Limb (tissue), 2 donors: ENCODE data around the gene ENO2.

Source experiments
- DNase-seq, 2 donors: peaks; one replicate each; pipeline ENCODE4 v3.0.0-alpha.2; 2016; ENCODE audit errors: extremely low spot score in 2 of 2

ENO2 gene

DNA sequence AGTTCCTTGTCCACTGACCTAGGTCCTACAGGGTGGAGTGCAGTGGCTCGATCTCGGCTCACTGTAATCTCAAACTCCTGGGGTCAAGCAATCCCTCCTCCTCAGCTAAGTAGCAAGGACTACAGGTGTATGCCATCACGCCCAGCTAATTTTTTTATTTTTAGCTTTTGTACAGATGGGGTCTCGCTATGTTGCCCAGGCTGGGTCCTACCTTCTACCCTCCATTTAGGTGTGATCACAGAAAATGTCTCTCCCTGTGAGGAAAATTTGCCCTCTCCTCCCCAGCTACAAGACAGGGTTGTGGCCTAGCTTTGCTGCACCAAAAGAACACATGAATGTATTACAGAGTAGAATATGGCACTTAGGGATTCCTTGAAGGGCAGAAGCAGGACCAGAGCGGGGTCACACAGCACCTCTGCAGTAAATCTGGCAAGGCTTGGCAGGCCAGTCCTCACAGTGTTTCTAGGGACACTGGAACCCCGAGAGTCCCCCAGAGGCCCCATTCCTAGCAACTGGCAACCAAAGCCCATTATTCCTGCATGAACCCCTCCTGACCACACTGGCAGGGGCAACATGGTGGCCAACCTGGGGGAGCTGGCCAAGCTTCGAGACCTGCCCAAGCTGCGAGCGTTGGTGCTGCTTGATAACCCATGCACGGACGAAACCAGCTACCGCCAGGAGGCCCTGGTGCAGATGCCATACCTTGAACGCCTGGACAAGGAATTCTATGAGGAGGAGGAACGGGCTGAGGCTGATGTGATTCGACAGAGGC, 2.0 kb upstream of the ENO2 start:
- no peak for DNase-seq

DNA sequence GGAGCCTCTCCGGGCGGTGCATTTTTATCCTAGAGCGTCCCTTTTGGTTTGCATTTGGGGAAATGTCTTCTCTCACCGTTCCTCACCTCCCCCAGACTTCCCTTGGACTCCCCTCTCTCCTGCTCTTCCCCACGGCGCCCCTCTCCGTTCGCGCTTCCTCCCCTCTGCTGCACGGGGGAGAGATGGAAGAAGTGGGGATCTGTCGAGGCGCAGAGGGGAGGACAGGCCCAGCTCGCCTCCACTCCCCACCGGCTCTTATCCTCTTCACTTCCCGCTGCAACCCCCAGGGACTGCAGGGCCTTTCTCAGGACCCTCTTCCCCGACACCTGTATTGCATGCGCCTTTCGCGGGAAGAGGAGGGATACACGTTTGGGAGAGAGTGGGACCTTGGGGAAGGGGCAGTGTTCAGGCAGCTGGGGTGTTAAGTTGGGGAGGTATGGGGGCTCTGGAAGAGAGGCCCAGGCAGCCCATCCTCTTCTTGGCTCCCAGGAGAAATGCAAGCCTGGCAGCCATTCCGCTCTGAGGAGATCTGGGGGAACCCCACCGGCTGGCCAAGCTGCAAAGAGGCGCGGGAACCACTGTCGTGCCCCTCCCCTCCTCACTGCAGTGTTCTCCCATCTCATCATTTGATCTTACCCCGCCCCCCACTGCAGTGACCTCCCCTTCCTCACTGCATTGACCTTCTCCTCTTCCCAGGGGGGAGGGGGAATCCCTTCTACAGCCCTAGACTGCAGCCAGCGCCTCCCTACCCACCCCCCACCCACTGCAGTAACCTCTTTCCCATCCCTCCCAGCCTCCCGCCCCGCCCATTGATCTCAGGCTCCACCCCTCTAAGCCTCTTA, 788 bp downstream of the ENO2 start:
- DNase-seq = no peak

DNA sequence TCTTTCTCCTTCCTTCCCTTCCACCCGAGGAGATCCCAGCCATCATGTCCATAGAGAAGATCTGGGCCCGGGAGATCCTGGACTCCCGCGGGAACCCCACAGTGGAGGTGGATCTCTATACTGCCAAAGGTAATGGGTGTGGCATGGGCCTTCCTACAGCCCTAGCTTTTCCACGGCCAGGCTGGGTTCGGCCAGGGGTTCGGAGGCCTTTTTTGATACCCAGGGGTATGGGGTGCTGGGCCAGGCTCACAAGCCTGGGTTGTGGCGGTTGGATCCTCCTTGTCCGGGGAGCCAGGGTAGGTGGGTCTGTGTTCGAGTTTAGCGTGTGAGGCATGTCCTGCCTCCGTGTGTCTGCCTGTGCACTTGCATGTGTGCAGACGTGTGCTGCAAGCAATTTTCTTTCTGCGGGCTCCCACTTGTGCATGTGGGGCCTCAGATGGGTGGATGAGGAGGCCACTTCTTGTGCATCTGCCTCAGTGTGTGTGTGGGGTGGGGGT, 1.5 kb downstream of the ENO2 start:
- DNase-seq = no peak

DNA sequence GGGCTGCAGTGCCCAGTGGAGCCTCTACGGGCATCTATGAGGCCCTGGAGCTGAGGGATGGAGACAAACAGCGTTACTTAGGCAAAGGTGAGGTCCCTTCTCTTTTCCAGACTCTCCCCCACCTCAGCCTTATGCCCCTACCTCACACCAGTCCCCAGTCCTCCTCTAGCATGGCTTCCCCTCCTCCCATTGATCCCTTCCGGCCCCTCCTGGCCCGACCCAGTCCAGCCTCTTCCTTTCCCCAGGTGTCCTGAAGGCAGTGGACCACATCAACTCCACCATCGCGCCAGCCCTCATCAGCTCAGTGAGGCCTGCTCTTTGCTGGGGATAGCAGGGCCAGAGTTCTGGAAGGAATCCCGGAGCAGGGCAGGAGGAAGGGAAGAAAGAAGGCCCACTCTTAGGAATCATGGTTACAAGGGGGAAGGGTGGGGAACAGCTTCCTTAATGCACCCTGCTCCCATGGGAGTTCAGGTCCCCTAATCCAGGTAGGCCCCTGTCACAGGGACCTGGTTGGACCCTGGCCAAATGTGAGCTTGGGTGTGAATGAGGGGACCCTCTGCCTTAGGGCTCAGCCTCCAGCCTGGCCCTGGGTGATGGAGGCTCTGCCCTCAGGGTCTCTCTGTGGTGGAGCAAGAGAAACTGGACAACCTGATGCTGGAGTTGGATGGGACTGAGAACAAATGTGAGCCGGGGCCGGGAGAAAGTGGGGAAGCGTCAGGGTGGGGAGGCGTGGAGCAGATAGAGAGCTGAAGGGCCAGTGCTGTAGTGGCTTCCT, 2.2 kb downstream of the ENO2 start:
- no peak for DNase-seq

DNA sequence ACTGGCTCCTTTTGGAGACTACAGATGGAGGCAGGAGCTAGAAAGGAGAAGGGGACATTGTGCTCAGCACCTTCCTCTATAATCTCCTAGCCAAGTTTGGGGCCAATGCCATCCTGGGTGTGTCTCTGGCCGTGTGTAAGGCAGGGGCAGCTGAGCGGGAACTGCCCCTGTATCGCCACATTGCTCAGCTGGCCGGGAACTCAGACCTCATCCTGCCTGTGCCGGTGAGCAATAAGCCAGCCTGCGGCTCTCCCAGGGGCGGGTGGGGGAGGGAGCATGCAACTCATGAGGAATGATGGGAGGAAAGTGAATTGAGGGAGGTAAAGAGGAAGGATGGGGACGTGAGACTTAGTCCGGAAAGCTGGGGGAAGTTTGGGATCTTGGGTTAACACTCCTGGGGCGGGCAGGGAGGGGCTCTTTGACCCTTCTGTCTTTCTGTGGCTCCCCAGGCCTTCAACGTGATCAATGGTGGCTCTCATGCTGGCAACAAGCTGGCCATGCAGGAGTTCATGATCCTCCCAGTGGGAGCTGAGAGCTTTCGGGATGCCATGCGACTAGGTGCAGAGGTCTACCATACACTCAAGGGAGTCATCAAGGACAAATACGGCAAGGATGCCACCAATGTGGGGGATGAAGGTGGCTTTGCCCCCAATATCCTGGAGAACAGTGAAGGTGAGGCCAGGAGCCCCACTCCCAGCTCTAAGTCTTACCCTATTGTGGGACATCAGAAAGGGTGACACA, 3.3 kb downstream of the ENO2 start:
- DNase-seq = no peak

DNA sequence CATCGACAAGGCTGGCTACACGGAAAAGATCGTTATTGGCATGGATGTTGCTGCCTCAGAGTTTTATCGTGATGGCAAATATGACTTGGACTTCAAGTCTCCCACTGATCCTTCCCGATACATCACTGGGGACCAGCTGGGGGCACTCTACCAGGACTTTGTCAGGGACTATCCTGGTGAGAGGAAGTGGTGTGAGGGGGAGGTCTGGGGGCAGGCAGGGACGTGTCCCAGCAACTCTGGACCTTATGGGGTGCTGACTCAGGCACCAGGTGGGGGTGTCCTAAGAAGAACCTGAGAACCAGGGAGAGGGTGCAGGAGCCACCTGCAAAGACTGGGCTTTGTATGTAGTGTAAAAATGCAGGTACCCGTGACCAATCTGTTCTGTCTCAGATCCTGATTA, 5.2 kb downstream of the ENO2 start:
- DNase-seq = no peak

DNA sequence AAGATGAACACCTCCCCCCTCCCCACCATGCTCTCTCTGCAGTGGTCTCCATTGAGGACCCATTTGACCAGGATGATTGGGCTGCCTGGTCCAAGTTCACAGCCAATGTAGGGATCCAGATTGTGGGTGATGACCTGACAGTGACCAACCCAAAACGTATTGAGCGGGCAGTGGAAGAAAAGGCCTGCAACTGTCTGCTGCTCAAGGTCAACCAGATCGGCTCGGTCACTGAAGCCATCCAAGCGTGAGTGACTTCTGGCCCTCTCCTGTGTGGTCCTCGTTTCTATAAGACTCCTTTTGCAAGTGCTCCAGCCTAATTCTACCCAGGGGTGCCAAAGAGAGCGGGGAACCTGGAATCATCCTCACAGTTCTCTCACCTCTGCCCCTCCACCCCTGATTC, 7.2 kb downstream of the ENO2 start:
- no peak for DNase-seq

DNA sequence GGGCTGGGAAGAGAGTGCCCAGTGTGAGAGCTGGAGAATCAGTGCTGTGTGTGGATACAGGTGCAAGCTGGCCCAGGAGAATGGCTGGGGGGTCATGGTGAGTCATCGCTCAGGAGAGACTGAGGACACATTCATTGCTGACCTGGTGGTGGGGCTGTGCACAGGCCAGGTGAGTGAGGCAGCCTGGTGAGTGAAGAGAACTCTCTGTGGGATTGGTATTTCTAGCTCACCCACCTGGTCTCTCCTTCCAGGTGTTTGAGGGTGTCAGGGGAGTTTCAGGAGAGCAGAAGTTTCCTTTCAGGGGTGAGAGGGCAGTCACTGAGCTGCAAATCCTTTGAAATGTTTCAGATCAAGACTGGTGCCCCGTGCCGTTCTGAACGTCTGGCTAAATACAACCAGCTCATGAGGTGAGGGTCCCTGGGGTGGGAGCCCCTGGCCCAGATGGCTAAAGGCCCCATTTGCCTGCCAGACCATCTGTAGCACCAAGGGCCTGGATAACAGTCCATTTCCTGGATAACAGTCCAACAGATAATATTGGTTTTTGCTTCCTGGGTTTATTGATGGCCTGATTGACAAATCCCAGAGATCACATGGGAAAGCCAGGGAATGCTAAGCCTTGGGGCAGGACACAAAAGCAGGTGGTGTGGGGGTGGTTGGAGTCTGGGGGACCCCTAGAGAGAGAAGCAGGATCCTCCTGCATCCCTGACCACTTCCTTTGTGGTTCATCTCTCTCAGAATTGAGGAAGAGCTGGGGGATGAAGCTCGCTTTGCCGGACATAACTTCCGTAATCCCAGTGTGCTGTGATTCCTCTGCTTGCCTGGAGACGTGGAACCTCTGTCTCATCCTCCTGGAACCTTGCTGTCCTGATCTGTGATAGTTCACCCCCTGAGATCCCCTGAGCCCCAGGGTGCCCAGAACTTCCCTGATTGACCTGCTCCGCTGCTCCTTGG, 7.9 kb downstream of the ENO2 start:
- no peak for DNase-seq

DNA sequence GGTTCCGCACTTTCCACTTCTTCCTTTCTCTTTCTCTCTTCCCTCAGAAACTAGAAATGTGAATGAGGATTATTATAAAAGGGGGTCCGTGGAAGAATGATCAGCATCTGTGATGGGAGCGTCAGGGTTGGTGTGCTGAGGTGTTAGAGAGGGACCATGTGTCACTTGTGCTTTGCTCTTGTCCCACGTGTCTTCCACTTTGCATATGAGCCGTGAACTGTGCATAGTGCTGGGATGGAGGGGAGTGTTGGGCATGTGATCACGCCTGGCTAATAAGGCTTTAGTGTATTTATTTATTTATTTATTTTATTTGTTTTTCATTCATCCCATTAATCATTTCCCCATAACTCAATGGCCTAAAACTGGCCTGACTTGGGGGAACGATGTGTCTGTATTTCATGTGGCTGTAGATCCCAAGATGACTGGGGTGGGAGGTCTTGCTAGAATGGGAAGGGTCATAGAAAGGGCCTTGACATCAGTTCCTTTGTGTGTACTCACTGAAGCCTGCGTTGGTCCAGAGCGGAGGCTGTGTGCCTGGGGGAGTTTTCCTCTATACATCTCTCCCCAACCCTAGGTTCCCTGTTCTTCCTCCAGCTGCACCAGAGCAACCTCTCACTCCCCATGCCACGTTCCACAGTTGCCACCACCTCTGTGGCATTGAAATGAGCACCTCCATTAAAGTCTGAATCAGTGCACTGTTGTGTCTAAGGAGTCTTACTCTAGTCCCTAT, 8.8 kb downstream of the ENO2 start:
- no peak for DNase-seq

DNA sequence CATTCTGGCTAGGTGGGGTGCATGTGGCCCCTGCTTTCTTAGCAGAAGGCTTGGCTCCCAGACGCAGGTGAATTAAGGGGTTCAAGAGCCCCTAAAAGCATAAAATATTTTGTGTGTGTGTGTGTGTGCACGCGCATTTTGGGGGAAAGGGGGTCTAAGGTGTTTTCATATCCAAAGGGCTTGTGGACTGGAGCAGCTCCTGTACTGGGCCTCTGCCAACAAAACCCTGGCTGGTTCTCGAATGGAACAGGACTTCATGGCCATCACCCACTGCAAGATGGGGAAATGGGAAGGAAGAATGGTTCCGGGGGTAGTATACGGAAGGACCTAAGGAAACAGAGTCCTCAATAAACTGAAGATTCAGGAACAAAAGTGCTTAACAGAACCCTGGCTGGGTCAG, 9.5 kb downstream of the ENO2 start:
- peak in 1 of 2 donors; percentile 51 for DNase-seq

DNA sequence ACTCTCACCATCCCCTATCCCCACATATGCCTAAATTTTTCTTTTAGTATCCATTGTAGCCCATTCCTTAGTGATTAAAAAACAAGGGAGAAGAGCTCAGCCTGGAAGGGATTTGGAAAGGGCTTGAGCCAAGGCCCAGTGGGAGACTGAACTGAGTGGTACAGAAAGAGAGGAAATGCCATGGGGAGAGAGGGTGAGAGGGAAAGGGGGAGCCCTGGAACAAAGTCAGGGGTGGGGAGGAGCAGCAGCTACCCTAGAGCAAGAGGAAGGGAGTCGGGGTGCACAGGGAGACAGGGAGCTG, 10.8 kb downstream of the ENO2 start:
- no peak for DNase-seq

DNA sequence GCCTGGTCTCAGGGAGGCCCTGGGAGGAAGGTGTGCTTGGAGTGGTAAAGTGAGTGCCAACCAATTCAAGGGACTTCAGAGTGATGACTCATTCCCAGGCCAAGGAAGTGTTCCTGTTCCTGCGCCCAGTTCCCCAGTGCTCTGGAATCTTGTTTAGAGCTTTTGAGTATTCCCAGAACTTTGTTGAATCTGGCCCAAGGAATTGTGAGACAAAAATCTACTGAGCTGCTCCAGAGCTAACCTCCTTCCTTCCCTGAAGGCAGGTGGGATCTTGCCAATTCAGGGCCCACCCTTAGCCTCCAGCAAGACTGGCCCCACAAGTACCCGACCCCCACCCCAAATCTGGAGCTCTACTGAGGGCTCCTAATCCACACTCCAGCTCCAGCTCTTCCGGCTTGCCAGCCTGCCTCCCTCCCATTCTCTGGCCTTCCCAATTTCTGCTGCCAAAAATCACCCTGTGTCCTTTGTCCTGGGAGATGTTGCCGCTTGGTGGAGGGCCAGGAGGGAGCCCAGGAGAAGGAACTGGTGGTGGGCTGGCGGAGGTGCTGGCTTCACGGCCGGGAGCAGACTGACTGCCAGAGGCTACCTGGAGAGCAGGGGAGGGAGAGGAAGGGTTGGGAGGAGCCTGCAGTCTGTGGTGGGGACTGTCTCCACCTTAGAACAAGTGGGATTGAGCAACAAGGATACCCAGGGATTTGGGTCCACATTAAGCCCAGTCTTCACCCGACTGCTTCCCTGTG, 11.3 kb downstream of the ENO2 start:
- peak; percentile 72 to 85 for DNase-seq

DNA sequence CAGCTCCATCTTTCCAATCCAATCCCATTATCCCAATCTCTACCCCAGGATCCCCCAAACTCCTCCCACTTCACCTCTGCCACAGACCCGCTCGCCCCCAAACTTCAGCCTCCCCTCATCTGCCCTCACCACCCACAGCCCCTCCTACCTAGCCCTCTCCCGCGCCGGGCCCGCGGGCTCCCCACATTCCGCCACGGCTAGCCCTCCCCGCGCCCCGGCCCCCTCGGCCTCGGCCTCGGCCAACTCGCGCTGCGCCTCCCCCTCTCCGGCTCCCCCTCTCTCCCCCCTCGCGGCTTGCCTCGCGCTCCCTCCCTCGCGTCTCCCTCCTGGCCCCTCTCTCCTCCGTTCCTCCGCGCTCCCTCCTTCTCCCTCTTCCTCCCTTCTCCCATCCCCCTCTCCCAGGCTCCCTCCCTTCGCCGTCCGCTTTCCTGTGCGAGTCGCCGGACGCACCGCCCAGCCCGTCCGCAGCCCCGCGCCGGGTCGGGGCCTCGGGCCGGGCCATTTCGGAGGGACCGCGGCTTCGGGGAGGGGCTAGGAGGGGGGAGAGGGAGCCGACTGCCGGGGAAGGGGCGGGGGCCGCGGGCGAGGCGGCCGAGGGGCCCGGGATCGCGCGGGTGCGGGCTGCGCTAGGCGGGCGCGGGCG, 13.1 kb downstream of the ENO2 start, which contains the start of gene ATN1:
Gene ATN1 (plus strand): TSS at position 581 of the 643 bp plus-strand sequence. CDS start 6,043 bp downstream, outside the sequence.
- peak; percentile 93 to 95 for DNase-seq

DNA sequence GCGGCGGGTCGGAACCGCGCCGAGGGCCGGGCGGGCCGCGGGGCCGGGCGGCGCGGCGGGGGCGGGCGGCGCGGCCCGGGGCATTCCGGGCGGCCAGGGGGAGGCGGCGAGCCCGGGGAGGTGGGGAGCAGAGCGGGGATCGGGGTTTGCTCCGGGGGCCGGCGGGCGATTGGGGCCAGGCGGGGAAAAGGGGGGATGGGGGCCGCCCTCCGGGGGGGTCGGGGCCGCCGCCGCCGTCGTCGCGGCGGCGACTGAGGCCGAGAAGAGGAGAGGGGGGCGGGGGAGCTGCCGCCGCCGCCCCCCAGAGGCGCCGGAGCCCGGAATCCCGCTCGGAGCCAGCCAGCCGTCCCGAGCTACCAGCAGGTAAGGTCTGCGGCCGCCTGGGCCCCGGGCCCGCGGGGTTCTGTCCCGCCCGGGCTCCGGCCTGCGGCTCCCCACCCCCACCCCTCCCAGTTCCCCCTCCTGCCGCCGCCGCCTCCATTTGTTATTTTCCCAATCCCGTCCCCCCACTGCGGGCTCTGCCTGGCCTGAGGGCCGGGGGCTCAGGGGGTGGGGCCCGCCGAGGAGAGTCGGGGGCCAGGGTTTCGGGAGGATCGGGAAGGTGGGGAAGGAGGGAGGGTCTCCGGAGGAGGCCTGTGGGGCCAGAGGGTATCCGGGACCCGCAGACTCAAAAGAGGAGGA, 13.8 kb downstream of the ENO2 start:
- peak in 1 of 2 donors; percentile 74 for DNase-seq

DNA sequence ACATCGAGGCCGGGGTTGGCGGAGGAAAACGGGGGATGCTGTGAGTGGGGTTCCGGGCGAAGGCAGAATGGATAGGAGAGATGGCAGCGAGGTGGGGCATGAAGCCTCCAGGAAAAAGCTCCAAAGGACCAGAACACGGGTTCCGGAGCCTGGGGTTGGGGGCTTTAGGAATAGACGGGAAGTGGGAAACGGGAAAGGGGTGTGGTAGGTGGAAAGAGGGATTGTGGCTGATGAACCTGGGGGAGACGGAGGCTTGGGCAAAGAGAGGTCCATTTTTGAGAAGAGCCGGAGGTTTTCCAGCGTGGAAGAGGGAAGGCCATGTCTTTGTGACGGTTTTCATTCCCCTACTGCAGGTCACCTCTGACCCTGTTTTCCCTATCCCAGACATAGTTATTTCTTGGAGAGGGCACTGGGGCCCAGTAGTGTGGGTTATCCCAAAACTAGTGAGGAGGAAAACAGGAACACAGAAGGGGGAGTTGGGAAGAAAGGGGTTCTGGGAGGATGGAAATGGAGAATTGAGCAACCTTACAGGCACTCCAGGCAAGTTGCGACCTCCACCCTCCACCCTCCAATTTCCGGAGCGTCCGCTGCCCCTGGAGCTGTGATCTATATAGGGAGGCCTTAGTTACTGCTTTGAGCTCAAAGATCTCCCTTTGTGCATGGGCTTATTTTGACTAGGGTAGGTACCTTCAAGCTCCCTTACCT, 14.5 kb downstream of the ENO2 start:
- peak in 1 of 2 donors; percentile 37 for DNase-seq

DNA sequence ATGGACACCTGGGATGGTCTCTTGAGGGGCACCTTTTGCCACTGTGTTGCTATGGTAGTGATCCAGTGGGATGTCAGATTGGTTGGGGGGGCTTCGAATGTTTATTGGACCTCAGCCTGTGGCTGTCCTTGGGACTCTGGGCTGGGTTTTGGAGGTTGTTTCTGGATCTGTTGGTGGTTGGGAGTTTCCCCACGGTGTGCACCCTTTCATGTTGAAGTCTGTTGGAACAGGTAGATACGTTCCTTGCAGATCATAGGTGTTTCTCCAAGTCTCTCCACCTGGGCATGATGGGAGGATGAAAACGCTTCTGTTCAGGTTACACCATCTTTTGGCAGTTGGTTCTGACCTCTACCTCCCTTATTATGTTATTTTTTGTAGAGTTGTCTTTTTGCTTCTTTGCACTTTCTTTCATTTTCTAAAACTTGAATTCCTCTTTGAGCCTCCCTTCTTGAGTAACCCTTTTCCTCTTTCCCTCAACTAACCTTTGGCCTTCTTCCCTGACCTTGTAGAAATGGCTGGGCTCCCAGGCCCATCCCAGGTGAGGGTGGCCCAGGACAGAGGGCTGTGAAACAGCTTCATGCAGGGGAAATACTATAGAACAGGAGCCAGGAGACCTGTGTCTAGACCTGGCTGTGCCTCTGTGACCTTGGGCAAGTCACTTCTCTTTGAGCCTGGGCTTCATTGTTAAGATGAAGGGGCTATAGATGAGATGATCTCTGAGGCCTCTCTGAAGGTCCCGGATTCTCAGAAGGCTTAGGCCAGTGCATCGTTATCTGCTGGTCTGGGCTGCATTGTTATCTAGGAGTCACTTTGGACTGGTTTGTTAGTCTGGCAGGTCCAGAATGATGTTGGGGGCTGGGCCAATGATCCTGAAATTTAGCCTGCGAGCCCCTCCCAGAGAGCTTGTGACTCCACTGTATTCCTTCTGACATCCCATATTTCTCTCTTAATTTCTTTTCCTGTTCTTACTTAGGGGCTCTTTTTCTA, 15.4 kb downstream of the ENO2 start:
- DNase-seq = no peak
